Tibial artery (tissue), 4 donors: ENCODE results near the gene DNAH9.

Experiments
- DNase-seq, 2 donors: peaks; one replicate each; pipeline ENCODE4 v3.0.0-alpha.2; 2019
- H3K27ac ChIP-seq, 2 donors: fragments of 200-600 bp; sonication (generic) in 1 of 2; 1 replicate in 1 of 2; 2 replicates in 1 of 2; pipeline ENCODE4 v1.5.1; 2018 to 2019; ENCODE audit warnings: mild to moderate bottlenecking in 1 of 2
- H3K27me3 ChIP-seq, 2 donors: fragments of 200-600 bp; sonication (generic) in 1 of 2; one replicate each; pipeline versions ENCODE4 v1.5.1 to v1.6.0; 2016 to 2019
- H3K36me3 ChIP-seq, 3 donors: fragments of 200-600 bp; sonication (generic) in 2 of 3; one replicate each; pipeline ENCODE4 v1.5.1; 2016 to 2019; ENCODE audit warnings: mild to moderate bottlenecking in 2 of 3
- H3K4me1 ChIP-seq, 4 donors: fragments of 200-600 bp; sonication (generic) in 2 of 4; 1 replicate in 3 of 4; 2 replicates in 1 of 4; pipeline ENCODE4 v1.5.1; 2016 to 2019
- H3K4me3 ChIP-seq, 2 donors: fragments of 200-600 bp; sonication (generic) in 1 of 2; 1 replicate in 1 of 2; 2 replicates in 1 of 2; pipeline ENCODE4 v1.5.1; 2018 to 2019; ENCODE audit warnings: mild to moderate bottlenecking in 2 of 2
- H3K9me3 ChIP-seq, 3 donors: fragments of 200-600 bp; sonication (generic) in 1 of 3; one replicate each; pipeline ENCODE4 v1.5.1; 2016 to 2019
- intact Hi-C: fragments of 100-400 bp; cut with DNase I; formaldehyde crosslinking; loops from one replicate; pipeline ENCODE4 v1.15.0; 2023; ENCODE audit warnings: low total_unique reads
- TF ChIP-seq, protein P1 (sequence below), 2 experiments: fragments of 200-600 bp in 1 of 2; fragments of 450-650 bp in 1 of 2; IDR thresholded peaks; one replicate each; pipeline ENCODE4 v1.5.1; 2017 to 2019; ENCODE audit warnings: antibody characterized with exemption in 2 of 2, mild to moderate bottlenecking in 1 of 2, moderate library complexity in 1 of 2

DNAH9 gene

DNA sequence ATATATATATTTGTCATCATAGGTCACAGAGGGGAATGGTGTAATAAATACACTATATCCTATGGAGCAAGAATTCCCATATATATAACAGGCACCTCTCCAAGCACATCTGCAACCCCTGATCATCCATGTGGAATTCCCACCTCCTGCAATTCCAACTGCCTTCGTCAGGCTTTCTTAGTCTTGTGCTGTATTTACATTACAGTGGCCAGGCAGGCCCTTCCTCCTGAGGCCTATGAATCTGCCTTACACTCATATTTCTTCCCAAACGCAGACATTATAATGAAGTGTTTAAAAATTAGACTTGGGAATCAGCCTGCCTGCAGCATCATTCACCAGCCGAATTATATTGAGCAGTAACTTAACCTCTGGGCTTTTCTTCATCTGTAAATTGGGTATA is 19.3 kb upstream of the DNAH9 start:
- Histone ChIP-seq H3K9me3 (no peaks in the 10 kb centered on the region), H3K36me3 (no peaks in the 10 kb centered on the region), H3K27ac (no peak overlapping the region), H3K27me3 (no peaks in the 10 kb centered on the region), H3K4me1 (no peaks in the 10 kb centered on the region), H3K4me3 (no peak overlapping the region)
- TF ChIP-seq, protein P1, sequence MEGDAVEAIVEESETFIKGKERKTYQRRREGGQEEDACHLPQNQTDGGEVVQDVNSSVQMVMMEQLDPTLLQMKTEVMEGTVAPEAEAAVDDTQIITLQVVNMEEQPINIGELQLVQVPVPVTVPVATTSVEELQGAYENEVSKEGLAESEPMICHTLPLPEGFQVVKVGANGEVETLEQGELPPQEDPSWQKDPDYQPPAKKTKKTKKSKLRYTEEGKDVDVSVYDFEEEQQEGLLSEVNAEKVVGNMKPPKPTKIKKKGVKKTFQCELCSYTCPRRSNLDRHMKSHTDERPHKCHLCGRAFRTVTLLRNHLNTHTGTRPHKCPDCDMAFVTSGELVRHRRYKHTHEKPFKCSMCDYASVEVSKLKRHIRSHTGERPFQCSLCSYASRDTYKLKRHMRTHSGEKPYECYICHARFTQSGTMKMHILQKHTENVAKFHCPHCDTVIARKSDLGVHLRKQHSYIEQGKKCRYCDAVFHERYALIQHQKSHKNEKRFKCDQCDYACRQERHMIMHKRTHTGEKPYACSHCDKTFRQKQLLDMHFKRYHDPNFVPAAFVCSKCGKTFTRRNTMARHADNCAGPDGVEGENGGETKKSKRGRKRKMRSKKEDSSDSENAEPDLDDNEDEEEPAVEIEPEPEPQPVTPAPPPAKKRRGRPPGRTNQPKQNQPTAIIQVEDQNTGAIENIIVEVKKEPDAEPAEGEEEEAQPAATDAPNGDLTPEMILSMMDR (IDR thresholded peaks at IDR 0.05) = no peak
- DNase-seq = no peak
- intact Hi-C loops = no loop called here

DNA sequence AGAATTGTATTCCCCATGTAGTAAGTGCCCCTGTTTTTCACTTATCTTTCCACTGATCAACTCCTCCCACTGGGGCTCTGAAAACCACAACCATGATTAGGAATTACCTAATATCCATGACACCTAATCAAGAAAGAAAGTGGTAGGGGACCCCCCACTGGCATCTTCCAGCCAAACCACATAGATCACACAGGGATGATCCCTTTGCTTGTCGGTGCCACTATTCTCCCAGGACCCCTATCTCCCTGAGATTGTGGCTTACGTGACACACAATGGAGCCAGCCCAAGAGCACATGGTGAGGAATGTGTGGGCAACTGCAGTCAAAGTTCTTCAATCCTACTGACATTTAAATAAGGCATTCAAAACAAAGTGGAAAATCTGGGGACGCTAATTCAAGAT is 17.6 kb upstream of the DNAH9 start:
- Histone ChIP-seq H3K27me3 (no peaks in the 10 kb centered on the region), H3K4me1 (no peaks in the 10 kb centered on the region), H3K4me3 (no peak overlapping the region), H3K9me3 (no peaks in the 10 kb centered on the region), H3K27ac (no peak overlapping the region), H3K36me3 (no peaks in the 10 kb centered on the region)
- TF ChIP-seq, protein P1 (IDR thresholded peaks at IDR 0.05) = no peak
- intact Hi-C loops = no loop called here
- DNase-seq = no peak

DNA sequence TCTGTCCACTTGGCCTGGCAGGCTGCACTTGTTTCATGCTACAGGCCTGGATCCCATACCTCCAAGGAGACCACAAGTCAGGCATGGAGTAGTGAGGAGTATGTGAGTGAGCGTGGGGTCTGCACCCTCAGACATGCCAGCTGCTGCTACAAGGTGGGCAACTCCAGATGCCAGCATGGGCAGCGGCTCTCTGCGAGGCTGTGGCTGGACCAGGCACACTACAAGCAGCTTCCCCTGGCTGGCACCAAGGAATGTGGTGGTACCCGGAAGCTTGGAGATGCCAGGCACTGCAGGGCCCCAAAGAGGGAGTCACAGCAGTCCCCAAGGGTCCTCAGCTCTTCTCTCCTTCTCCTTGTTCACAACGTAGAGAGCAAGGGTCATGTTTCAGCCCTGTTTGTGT is 16.1 kb upstream of the DNAH9 start:
- H3K9me3 ChIP-seq = no peaks in the 10 kb centered on the region
- no peak overlapping the region for H3K4me3 ChIP-seq
- no peaks in the 10 kb centered on the region for H3K27me3 ChIP-seq
- no peak for DNase-seq
- intact Hi-C loops = no loop called here
- TF ChIP-seq, protein P1 (IDR thresholded peaks at IDR 0.05) = no peak
- no peaks in the 10 kb centered on the region for H3K4me1 ChIP-seq
- H3K27ac ChIP-seq = no peak overlapping the region
- no peaks in the 10 kb centered on the region for H3K36me3 ChIP-seq

DNA sequence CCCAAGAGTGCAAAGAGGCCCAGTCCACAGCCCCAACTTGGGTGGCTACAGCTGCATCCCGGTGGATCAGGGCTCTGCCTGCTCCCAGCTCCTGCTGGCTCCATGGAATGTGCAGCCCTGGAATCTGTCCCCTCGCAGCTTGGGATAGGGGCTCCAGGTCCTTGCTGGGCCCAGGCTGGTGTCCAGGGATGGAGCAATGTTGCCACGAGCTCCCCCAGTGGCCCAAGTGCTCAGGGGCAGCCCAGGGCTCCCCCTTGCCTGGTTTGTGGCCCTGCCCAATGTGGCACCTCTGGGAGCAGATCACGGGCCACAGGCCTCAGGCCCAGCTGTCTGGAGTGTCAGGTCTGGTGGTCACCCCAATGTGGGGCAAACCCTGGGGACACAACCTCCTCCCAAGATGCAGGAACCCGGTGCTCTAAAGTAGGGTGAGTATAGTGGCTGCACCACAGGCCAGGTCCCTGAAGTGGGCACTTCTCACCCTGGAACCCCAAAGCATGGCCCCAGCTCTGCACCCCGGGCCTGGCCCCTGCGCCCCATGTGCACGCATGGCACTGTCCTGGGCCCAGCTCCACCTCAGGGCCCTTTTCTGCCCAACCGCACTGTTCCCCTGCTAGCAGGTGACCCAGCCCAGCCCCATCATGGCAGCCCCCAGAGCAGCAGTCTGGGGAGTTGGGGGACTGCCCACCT is 14.8 kb upstream of the DNAH9 start:
- no peak overlapping the region for H3K4me3 ChIP-seq
- TF ChIP-seq, protein P1 (IDR thresholded peaks at IDR 0.05) = no peak
- H3K36me3 ChIP-seq = no peaks in the 10 kb centered on the region
- no peaks in the 10 kb centered on the region for H3K9me3 ChIP-seq
- no peaks in the 10 kb centered on the region for H3K4me1 ChIP-seq
- H3K27me3 ChIP-seq = no peaks in the 10 kb centered on the region
- no peak for DNase-seq
- intact Hi-C loops = no loop called here
- no peak overlapping the region for H3K27ac ChIP-seq

DNA sequence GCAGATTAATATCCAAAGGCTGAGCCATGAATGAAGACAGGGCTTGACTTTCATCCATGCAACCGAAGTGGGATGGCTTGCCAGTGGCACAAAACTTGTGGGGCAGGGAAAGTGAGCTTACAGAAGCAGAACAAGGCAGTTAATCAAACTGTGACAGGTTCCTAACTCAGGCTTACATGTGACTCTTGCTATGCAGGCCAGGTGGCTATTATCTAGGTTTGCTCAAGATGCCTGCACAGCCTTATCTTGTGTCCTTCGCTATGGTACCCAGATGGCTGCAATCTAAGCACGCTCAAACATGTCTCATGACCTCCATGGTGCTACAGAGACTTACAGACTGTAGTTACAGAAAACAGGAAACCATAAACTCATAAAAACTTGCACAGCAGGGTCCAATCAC is 8.6 kb upstream of the DNAH9 start:
- Histone ChIP-seq H3K36me3 (no peaks in the 10 kb centered on the region), H3K4me3 (no peak overlapping the region), H3K4me1 (no peaks in the 10 kb centered on the region), H3K9me3 (no peaks in the 10 kb centered on the region), H3K27me3 (no peaks in the 10 kb centered on the region), H3K27ac (no peak overlapping the region)
- TF ChIP-seq, protein P1 (IDR thresholded peaks at IDR 0.05) = no peak
- intact Hi-C loops = no loop called here
- no peak for DNase-seq

DNA sequence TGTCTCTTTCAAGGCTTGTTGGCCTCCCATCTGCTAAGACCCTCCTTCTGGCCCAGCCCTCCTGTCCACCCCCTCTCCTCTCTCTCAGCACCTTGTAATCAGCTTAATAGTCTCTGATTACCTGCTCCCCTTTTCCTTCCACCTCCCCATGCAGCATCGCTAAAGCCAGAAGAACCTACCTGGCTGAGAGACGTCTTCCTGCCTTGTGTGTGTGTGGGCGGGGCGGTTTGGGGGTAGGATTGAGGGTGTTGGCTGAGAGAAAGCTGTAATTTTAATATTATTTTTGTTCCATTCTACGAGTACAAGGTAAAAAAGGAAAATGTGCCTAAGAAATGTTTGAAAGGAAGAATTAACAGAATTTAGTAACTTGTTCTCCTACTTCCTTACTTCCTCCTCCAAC is 3.4 kb downstream of the DNAH9 start:
- Histone ChIP-seq H3K9me3 (no peaks in the 10 kb centered on the region), H3K36me3 (no peaks in the 10 kb centered on the region), H3K4me3 (no peak overlapping the region), H3K4me1 (peaks cover 0 to 8% (median 4%) of the 10 kb centered on the region in 4 donors), H3K27me3 (peaks cover 0 to 20% of the 10 kb centered on the region in 2 donors), H3K27ac (no peak overlapping the region)
- DNase-seq = no peak
- intact Hi-C loops = no loop called here
- TF ChIP-seq, protein P1 (IDR thresholded peaks at IDR 0.05) = no peak
